ENCODE results near the gene ASGR1. TPM values are rescaled to one million over a fixed set of nuclear protein-coding genes. Genes with fewer than 3 reads are reported as not detected.

ASGR1 gene
- total RNA-seq, 2 experiments from 2014 or later, result 1.1 to 1.2 TPM

DNA sequence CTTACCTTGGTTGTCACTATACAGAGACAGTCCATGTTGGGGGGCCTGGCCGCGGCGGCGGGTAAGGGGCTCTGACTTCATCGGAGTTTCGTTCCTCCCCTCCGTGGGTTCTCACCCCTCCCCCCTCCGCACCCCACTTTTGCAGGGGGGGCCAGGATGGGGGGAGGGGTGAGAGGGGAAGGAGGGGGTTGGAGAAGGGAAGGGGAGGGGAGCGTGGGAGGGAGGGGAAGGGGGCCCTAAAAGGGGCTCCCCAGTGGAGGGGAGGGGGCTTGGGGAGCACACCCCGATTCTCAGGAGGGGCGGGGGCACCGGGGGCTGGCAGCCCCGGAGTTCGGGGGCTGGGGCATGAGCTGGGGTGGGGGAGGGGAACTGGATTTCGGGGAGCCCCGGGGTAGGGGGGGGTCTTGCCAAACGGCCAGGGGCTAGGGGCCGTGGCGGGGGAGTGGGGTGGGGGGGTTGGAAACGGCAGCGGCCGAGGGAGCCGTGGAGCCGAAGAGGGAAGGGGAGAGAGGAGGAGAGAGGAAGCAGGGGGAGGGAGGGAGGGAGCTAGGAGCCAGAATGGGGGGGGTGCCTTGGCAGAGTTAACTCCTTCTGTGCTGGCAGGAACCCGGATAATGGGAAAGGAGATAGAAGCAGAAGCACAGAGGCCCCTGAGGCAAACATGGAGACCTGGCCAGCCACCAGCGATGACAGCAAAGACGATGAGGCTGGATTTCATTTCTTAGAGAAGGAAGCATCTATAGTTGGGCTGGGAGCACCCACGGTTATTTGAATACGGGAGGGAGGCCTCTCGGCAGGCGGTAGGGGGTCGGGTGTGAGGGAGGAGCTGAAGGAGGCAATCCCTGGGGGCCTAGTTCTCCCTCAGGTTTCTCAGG, 38.2 kb upstream of the ASGR1 start:
- DNase-seq (ENCODE audit: low spot score), result peak; percentile 68
- no TSS peak for BruUV-seq (replicated peaks)
- Histone ChIP-seq H3K4me2 (ENCODE audit: low read length) (peak overlapping the region; percentile 91), H2AFZ (ENCODE audit: low read length) (peak overlapping the region; percentile 17; the same call in 1 of the 2 replicates), H3K4me1 (ENCODE audit: insufficient read depth, low read length, poor library complexity, severe bottlenecking) (peaks cover 64% of the 10 kb centered on the region), H3K36me3 (ENCODE audit: insufficient read depth, low read length) (peaks cover 17% of the 10 kb centered on the region; the same call in 1 of the 2 replicates), H3K79me2 (ENCODE audit: insufficient read depth, low read depth, low read length) (peaks cover 24% of the 10 kb centered on the region), H3K9me3 (ENCODE audit: low read length) (no peaks in the 10 kb centered on the region), H3K27ac (ENCODE audit: low read depth, low read length, poor library complexity, severe bottlenecking) (peak overlapping the region; percentile 71), H3K4me3 (ENCODE audit: low read depth, low read length, poor library complexity, severe bottlenecking) (peak overlapping the region; percentile 75), H4K20me1 (ENCODE audit: insufficient read depth, low read length) (no peaks in the 10 kb centered on the region), H3K9me2 (ENCODE audit: insufficient read depth, low read length) (no peaks in the 10 kb centered on the region)
- ChIA-PET CTCF (ENCODE audit: unreplicated experiment) (no interaction called here), POLR2A (interaction anchor here (0.6 kb wide), 2 partner anchors 47 to 263 kb away, joined by 3 read pairs; no protein-coding TSS in a partner anchor)
- TF ChIP-seq, protein P1, sequence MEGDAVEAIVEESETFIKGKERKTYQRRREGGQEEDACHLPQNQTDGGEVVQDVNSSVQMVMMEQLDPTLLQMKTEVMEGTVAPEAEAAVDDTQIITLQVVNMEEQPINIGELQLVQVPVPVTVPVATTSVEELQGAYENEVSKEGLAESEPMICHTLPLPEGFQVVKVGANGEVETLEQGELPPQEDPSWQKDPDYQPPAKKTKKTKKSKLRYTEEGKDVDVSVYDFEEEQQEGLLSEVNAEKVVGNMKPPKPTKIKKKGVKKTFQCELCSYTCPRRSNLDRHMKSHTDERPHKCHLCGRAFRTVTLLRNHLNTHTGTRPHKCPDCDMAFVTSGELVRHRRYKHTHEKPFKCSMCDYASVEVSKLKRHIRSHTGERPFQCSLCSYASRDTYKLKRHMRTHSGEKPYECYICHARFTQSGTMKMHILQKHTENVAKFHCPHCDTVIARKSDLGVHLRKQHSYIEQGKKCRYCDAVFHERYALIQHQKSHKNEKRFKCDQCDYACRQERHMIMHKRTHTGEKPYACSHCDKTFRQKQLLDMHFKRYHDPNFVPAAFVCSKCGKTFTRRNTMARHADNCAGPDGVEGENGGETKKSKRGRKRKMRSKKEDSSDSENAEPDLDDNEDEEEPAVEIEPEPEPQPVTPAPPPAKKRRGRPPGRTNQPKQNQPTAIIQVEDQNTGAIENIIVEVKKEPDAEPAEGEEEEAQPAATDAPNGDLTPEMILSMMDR (conservative IDR thresholded peaks at IDR 0.05; ENCODE audit: low read length), result no peak
- TF ChIP-seq EZH2phosphoT487 (IDR thresholded peaks at IDR 0.05; ENCODE audit: borderline replicate concordance, low read depth, low read length), result no peak
- intact Hi-C loops (cut with micrococcal nuclease; ENCODE audit: unreplicated experiment), result no loop called here

DNA sequence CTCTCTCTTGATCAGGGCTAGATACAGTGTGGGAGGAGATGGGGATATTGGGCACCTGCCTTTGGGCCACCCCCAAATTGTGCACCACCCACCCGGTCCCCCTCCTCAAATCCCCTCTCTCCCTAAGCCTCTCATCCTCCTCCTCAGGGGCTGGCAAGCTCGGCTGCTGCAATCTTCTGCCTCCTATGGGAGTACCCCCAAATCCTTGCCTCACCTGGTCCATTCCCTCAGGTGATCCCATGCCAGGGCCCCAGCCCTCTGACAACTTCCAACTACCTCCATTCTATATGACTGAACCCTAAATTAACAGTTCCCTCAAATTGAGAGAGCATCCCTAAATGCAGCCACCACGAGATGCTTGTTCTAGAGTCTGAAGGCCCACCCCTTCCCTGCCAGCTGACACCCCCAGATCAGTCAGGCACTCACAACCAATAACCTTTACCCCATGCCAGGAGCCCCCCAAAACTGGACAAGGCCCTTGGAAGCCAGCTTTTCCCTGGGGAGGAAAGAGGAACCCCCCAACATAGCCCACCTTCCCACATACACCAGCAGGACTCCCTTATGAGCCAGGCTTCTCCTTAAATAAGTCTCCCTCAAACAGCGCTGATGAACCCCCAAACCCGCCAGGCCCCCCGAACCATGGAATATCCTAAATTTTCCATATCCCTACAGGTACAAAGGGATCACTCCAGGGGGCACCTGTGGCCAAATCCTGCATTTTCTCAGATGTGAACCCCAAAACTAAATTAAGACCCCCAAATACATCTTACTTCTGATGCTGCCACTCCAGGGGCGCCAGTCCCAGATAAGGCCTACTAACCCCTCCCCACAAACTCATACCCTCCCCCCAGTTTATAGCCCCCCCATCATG, 37.3 kb upstream of the ASGR1 start:
- H3K27ac ChIP-seq (ENCODE audit: low read depth, low read length, poor library complexity, severe bottlenecking), result peak overlapping the region; percentile 65
- ChIA-PET POLR2A (no interaction called here), CTCF (ENCODE audit: unreplicated experiment) (no interaction called here)
- DNase-seq (ENCODE audit: low spot score), result peak; percentile 22
- H2AFZ ChIP-seq (ENCODE audit: low read length), result no peak overlapping the region
- BruUV-seq (replicated peaks), result no TSS peak
- peaks cover 30% of the 10 kb centered on the region for H3K79me2 ChIP-seq (ENCODE audit: insufficient read depth, low read depth, low read length)
- peak overlapping the region; percentile 78 for H3K4me2 ChIP-seq (ENCODE audit: low read length)
- TF ChIP-seq, protein P1 (conservative IDR thresholded peaks at IDR 0.05; ENCODE audit: low read length), result no peak
- peaks cover 64% of the 10 kb centered on the region for H3K4me1 ChIP-seq (ENCODE audit: insufficient read depth, low read length, poor library complexity, severe bottlenecking)
- H3K36me3 ChIP-seq (ENCODE audit: insufficient read depth, low read length), result peaks cover 8% of the 10 kb centered on the region; the same call in 1 of the 2 replicates
- no peaks in the 10 kb centered on the region for H3K9me3 ChIP-seq (ENCODE audit: low read length)
- intact Hi-C loops (cut with micrococcal nuclease; ENCODE audit: unreplicated experiment), result no loop called here
- H4K20me1 ChIP-seq (ENCODE audit: insufficient read depth, low read length), result no peaks in the 10 kb centered on the region
- H3K4me3 ChIP-seq (ENCODE audit: low read depth, low read length, poor library complexity, severe bottlenecking), result peak overlapping the region; percentile 75
- H3K9me2 ChIP-seq (ENCODE audit: insufficient read depth, low read length), result no peaks in the 10 kb centered on the region

Data from OCI-LY7 (cell line).